Peyer's patch (tissue), 4 donors: ENCODE measurements around the gene PSTPIP2.

ENCODE experiments used
- CTCF ChIP-seq, 6 experiments: fragments of 450-650 bp in 4 of 6; fragments of 200-600 bp in 2 of 6; sonication (generic) in 1 of 6; IDR thresholded peaks; one replicate each; pipeline ENCODE4 v1.5.1; 2017 to 2019; ENCODE audit warnings: antibody characterized with exemption in 6 of 6, mild to moderate bottlenecking in 3 of 6, moderate library complexity in 1 of 6
- POLR2A ChIP-seq, 2 donors: fragments of 450-650 bp; IDR thresholded peaks; one replicate each; pipeline ENCODE4 v1.5.1; 2017; ENCODE audit warnings: antibody characterized with exemption in 2 of 2, mild to moderate bottlenecking in 2 of 2, moderate library complexity in 2 of 2

- TF ChIP-seq POLR2A (IDR thresholded peaks at IDR 0.05), result no peak
- TF ChIP-seq CTCF (IDR thresholded peaks at IDR 0.05), result no peak
These were observed 1.0 kb downstream of the PSTPIP2 start for GRCh38 chr18:46070815-46071652.
